G401.6 (cell line): ENCODE measurements around the gene REM2.

Experiments used
- FAIRE-seq: peaks from 2 replicates; lab custom pipeline; 2012; peaks lifted over from hg19 to GRCh38; lab: Jason Lieb, UNC

Gene REM2

DNA sequence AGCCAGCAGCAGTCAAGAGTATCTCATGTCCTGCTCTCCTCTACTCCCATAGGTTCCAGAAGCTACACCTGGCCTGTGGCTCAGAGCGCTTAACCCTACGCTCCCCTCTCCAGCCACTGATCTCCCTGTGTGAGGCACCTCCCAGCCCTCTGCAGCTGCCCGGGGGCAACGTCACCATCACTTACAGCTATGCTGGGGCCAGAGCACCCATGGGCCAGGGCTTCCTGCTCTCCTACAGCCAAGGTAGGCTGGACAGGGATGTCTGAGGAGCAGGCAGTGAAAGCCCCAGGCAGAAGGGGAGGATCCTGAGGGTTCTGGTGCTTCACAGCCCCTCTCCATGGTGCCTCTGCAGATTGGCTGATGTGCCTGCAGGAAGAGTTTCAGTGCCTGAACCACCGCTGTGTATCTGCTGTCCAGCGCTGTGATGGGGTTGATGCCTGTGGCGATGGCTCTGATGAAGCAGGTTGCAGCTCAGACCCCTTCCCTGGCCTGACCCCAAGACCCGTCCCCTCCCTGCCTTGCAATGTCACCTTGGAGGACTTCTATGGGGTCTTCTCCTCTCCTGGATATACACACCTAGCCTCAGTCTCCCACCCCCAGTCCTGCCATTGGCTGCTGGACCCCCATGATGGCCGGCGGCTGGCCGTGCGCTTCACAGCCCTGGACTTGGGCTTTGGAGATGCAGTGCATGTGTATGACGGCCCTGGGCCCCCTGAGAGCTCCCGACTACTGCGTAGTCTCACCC, 7.8 kb upstream of the REM2 start:
- no peak for FAIRE-seq

DNA sequence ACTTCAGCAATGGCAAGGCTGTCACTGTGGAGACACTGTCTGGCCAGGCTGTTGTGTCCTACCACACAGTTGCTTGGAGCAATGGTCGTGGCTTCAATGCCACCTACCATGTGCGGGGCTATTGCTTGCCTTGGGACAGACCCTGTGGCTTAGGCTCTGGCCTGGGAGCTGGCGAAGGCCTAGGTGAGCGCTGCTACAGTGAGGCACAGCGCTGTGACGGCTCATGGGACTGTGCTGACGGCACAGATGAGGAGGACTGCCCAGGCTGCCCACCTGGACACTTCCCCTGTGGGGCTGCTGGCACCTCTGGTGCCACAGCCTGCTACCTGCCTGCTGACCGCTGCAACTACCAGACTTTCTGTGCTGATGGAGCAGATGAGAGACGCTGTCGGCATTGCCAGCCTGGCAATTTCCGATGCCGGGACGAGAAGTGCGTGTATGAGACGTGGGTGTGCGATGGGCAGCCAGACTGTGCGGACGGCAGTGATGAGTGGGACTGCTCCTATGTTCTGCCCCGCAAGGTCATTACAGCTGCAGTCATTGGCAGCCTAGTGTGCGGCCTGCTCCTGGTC, 7.2 kb upstream of the REM2 start:
- FAIRE-seq, result no peak

DNA sequence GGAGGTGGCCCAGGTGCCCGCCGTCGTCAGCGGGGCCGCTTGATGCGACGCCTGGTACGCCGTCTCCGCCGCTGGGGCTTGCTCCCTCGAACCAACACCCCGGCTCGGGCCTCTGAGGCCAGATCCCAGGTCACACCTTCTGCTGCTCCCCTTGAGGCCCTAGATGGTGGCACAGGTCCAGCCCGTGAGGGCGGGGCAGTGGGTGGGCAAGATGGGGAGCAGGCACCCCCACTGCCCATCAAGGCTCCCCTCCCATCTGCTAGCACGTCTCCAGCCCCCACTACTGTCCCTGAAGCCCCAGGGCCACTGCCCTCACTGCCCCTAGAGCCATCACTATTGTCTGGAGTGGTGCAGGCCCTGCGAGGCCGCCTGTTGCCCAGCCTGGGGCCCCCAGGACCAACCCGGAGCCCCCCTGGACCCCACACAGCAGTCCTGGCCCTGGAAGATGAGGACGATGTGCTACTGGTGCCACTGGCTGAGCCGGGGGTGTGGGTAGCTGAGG, 6.0 kb upstream of the REM2 start:
- no peak for FAIRE-seq

DNA sequence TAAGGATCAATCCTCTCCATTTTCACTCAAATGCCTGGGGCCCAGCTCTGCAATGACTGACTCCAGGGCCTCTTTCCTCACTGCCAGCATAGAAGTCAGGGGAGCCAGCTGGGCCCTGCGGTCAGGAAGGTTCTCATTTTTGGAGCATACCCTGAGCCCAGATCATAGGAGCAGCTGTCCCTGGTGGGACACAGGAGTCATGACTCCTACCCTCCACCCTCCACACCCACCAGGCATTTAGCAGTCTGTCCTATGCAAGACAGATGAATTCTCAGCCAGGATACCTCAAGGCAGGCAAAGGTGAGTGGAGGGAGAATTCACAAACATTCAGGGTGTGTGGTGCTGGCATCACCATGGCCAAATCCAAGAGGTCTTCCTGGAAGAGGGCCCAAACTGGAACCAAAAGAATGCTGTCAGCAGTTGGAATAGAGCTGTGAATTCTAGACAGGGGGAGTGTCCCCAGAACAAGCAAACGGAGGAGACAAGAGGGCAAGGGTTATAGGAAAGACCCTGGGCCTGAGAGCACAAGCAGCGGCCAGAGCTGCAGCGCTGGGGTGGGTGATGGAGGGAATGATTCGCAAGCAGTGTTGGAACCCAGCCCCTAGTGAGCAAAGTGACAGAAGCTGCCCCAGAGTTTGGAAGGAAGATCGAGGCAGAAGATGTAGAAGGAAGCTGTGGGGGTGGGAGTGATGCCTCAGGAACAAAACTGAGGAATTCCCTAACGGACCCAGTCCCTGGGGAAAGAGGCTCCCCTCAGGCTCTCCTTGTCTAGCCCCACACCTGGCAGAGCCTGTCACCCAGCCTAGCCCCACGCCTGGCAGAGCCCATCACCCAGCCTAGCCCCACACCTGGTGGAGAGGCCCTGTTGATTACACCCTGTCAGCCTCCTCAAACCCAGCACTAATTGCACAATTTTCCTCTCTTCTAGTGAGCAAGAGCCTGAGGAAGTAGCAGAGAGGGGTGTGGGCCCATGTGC, 4.5 kb upstream of the REM2 start:
- no peak for FAIRE-seq

DNA sequence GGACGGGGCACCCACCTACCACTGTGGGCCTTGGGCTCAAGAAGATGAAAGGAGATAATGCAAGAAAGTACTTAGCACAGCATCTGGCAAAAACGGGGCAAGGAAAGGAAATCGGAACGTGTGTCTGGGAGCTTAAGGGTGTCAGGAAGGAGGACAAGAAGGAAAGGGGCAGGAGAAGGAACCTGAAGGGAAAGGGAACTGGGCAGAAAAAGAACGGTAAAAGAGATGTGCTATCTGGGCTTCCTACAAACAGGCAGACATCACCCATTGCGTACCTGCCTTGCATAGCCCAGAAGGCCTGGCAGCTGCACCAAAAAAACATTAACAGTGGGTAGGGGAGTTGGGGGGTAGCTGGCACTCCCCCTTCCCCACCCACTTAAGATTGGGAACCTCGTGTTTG, 958 bp upstream of the REM2 start:
- no peak for FAIRE-seq

DNA sequence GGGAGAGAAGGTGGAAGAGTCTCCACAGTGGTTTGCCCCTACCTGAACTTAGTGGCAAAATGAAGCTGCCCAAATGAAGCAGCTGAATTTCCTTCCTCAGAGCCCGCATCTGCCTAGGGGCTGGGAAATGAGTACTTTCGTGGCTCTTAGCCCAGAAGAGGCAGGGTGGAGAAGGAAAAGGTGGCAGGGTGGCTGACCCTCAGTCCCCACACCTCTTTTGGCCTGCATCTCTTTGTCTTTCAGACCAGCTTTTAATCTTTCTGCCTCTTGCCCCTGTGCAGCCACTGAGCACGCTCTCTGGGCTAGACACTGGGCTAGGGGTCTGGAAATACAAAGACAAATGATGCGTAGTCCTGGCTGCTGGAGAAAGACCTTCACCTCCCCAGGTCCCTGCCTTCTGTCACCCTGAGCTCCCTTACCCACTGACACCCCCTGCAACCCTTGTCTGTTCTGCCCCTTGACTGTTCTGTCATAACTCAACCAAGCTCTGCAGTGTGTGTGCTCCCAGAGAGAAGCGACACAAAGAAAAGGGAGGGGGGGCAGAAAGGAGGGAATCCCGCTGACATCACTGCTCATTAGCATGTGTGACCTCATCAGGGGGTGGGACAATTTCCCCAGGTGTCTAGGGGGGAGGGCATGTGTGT, 371 bp upstream of the REM2 start:
- FAIRE-seq, result no peak

DNA sequence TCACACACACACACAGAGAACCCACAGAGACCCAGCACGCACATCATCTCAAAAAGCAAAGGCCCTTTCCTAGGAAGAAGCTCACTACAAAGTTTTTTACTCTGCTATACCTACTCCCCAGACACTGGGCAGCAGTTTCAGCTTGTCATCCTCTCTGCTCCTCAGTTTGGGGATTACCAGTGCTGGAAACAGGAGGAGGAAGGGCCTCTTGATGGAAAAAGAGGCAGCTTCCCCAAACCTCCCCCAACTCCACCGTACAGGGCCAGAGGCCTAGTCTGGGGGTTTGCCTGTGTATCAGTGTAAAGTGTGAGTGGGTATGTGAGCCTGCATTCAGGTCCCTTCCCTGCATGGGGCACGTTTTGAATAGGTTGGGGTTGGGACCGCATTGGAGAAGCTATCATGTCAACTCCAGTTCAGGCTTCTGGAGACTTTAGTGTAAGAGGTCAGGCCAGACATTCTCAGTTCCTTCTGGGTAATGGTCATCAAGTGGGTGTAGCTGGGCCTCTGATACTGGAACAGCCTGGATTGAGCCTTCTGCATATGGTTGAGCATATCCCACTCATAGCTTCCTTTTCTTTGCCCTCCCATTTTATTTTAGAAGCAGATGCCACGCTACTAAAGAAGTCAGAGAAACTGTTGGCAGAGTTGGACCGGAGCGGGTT, 1.2 kb downstream of the REM2 start:
- no peak for FAIRE-seq

DNA sequence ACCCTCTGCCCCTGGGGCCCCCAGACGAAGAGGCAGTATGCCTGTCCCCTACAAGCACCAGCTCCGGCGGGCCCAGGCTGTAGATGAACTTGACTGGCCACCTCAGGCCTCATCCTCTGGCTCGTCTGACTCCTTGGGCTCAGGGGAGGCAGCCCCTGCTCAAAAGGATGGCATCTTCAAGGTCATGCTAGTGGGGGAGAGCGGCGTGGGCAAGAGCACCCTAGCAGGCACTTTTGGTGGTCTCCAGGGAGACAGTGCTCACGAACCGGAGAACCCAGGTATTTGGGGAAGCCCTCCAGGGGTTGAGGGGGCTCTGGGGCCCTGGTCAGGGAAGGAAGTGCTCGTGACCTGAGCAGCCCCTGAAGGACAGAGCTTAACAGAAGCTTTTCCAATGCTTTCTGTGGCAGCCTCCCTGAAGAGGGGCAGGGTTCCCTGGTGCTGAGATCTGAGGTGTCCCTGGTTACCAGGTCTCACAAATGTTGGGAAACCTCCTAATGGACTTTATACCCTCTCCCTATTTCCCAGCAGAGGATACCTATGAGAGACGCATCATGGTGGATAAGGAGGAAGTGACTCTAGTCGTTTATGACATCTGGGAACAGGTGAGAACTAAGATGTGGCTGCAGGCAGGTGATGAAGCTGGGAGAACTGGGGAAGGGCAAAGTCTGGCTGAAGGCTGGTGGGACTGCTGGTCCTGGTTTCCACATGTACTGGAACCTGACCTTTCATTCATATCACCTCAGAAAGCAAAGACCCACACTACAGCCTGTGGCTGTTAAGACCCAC, 1.9 kb downstream of the REM2 start:
- no peak for FAIRE-seq

DNA sequence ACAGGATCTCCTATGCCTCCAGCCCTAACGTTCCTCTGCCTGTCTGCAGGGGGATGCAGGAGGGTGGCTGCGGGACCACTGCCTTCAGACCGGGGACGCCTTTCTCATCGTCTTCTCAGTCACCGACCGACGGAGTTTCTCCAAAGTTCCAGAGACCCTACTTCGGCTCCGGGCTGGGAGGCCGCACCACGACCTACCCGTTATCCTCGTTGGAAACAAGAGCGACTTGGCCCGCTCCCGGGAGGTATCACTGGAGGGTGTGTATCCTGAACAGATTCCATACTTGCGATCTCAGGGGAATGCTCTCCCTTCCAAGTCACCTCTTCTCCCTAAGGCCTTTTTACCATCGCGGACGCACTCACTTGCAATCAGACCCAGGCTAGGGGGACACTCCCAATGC, 3.0 kb downstream of the REM2 start:
- no peak for FAIRE-seq

DNA sequence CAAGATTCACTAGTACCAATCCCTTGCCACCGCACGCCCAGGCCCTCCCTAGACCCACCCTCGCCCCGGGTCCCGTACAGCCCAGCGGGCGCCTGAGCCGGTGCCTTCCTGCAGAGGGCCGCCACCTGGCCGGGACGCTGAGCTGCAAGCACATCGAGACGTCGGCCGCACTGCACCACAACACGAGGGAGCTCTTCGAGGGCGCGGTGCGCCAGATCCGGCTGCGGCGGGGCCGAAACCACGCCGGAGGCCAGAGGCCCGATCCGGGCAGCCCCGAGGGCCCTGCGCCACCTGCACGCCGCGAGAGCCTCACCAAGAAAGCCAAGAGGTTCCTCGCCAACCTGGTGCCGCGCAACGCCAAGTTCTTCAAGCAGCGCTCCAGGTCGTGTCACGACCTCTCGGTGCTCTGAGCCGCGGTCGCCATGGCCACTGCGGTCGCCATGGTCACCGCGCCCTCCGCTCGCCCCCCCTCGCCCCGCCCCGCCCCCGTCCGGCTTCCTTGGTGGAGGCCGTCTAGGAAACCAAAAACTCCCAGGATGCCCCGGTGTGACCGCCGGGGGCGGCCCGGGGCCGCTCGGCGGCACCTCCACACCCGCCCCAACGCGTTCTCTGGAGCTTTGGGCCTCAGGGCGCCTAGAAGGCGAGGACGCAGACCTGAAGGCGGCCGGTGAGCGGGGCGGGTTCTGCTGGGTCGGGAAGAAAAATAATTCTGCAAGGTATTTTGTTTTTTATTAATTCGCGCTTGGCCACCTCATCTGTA, 3.7 kb downstream of the REM2 start:
- FAIRE-seq, result no peak

DNA sequence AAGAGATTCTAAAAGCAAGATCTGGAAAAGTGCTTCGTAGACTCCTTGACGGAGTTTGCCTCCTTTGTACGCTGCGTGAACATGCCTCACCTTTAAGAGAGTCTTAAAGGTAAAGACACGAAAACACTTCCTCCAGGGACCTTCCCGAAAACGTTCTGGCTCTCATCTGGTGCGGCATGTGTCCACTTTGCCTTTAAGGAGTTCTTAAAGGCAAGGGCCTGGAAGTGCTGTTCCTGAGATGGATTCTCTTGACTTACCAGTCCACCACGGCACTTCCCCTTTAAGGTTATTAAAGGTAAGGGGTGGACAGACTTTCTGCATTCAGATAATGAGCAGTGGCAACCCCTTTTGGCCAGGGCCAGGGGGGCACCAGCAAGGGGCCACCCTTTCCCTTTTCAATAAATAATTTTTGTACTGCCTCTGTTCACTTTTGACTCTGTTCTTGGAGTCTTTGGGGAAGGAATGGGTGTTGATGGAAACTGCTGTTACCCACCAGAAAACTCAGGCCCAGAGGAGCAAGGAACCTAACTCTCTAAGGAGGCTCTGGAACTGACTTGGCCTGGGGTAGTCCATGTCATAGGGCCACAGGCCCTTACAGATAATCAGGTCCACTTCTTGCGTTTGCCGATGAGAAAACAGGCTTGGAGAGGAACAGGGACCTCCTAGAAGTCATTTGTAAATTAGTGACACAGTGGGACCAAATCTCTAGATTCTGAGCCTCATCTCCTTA, 4.4 kb downstream of the REM2 start:
- FAIRE-seq, result no peak

DNA sequence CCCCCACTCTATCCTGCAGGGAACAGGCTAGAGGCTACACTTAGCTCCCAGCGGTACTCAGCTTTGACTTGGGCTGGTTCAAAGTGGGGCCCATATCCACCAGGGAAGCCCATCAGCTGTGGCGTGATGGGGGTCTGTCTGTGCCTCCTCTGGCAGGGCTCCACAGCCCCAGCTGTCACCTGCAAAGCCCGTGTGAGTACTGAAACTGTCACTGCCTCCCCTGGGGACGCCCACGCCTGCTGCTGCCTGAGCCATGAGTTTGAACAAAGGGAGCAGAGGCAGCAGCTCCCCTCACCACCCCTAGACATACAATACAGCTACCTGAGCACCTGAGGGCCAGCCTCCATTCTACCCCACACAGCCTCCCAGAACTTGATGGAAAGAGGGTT, 5.0 kb downstream of the REM2 start:
- no peak for FAIRE-seq

DNA sequence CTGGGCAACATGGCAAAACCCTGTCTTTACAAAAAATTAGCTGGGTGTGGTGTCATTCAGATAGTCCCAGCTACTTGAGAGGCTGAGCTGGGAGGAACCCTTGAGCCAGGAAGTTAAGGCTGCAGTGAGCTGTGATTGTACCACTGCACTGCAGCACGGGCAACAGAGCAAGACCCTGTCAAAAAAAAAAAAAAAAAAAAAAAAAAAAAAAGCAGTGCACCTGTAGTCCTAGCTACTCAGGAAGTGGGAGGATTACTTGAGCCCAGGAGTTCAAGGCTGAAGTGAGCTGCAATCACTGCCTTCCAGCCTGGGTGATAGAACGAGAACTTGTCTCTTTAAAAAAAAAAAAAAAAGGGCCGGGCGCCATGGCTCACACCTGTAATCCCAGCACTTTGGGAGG, 5.6 kb downstream of the REM2 start:
- no peak for FAIRE-seq

DNA sequence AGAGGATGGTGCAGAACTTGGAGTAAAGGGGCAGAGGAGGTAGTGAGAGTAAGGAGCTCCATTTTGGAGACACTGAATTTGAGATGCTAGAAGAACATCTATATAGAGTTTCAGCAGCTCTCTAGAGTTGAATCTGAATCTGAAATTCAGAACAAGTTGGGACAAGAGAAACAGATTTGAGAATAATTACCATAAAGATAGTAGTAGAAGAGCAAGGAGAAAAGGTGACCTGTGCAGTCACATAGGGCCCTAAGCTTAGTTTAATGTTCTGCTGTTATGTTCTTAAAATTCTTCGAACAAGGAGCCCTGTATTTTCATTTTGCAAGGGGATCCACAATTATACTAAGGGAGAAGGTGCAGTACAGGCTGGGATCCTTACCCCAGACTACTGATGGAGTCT, 7.4 kb downstream of the REM2 start:
- FAIRE-seq, result no peak

DNA sequence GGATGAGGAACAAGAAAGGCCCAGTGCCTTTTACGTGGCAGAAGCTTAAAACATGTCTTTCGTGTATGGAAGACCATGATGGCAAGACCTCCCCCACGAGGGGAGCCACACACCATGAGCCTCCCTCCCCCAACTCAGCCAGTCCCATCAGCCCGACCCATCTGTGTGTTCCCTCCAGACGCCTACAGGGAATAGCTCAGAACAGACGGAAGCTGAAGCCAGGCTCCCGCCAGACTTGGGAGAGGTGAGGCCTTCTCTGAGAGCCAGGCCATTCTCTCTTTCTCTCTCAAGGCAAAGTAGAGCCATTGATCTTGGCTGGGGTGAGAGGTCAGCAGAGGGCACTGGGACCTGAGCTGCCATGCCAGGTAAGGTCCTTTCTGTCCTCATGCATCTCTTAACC, 9.5 kb downstream of the REM2 start:
- no peak for FAIRE-seq

DNA sequence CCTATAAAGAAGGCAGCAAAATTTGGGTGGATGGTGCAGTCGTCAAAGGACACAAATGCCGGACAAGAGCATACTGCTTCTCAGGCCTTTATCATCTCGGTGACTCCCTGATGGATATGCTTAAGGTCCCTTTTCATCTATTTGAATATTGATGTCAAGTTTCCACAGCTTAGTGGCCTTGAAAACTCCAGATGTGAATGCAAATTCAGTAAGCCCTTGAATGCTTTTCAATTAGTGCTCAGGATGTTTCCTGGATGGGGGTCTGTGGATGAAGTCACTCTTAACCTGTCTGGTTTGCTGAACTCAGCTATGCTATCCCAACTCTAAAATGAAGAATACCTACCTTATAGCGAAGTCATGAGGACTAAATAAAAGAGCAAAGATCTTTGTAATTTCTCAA, 10.7 kb downstream of the REM2 start:
- no peak for FAIRE-seq

DNA sequence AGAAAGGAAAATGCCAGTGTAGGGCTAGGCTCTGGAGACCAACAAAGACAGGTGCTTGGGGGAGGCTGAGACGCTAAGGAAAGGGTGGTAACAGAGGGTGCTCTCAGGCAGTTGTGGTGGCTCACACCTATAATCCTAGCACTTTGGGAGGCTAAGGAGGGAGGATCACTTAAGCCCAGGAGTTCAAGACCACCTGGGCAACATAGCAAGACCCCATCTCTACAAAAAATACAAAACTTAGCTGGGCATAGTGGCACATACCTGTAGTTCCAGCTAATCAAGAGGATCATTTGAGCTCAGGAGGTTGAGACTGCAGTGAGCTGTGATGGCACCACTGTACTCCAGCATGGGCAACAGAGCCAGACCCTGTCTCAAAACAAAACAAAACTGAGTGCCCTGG, 12.4 kb downstream of the REM2 start:
- FAIRE-seq, result no peak

DNA sequence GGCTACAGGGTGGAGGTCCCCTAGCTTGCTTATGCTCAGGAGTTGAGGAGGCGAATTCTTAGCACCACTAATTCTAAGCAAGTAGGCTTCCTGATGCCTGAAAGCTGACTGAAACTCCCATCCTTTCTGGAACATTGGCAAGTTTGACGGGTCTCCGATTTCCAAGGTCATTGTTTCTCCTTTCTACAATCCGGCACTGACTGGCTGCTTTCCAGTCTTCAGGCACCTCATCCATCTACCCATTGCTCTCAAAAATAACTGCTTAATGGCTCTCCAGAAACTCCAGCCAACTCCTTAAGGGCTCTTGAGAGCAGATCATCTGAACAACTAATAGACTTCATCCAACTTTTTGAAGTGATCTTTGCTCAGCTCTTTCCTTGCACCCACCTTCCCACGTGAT, 13.3 kb downstream of the REM2 start:
- no peak for FAIRE-seq

DNA sequence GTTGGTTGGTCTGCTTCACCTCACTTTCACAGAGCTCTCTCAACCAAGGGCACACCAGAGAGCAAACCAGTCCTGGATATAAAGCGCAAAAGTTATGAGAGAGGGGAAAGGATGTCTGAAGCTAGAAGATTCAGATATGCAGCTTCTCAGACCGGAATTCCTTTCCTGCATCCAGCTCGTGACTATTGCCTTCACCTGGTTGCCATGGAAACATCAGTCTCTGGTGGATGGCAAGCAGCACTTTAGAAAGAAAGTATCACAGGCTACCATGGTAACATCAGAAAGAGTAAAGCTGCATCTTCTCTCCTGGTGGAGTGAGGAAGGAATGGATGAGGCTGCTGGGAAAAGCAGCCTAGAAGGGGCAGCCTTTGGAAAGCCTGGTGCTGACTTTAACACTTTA, 13.7 kb downstream of the REM2 start:
- no peak for FAIRE-seq

DNA sequence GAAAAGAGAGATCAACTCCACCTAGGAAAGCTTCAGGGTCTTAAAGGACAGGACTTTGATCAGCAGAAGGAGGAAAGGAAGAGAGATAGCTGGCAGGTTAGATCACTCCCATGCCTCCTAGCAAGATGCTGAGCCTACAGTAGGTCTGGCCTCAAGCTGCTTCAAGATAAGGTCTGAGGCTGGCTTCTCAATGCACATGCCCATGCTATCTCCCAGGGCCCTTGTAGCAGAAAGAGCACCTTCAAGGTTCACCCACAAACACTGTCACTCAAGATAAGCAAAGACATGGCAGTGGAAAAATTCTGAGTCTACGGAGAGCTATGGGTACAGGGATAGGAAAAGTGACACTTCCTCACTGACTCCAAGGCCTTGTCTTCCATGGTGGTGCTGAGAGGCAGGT, 14.3 kb downstream of the REM2 start:
- no peak for FAIRE-seq
